K562 (cell line): Measurements from ENCODE around the gene ACTL6A.

Experiments
- CREB1 ChIP-seq, 2 experiments: sonication (generic) in 1 of 2; formaldehyde crosslinking in 1 of 2; IDR thresholded peaks; 2 replicates each; pipeline versions ENCODE4 v1.6.1 to v1.8.0; 2012 to 2022; ENCODE audit warnings: inconsistent platforms in 1 of 2, mild to moderate bottlenecking in 1 of 2, missing genetic modification reagents in 1 of 2, moderate library complexity in 1 of 2
- EGR1 ChIP-seq: fragments of 450-650 bp; conservative IDR thresholded peaks from 2 replicates; pipeline ENCODE4 v1.6.1; 2017; ENCODE audit warnings: mild to moderate bottlenecking
- ETV1 ChIP-seq: fragments of 450-650 bp; conservative IDR thresholded peaks from 2 replicates; pipeline ENCODE4 v1.6.1; 2016; ENCODE audit warnings: missing genetic modification characterization, control low read depth, low read depth, missing compliant biosample characterization
- HMG20A ChIP-seq: fragments of 450-650 bp; formaldehyde crosslinking; conservative IDR thresholded peaks from 2 replicates; pipeline ENCODE4 v1.4.0; 2020; ENCODE audit warnings: mild to moderate bottlenecking, mixed read lengths
- NFE2 ChIP-seq: IDR thresholded peaks from 2 replicates; pipeline ENCODE4 v1.6.1; 2014; ENCODE audit warnings: antibody characterized with exemption, low read depth
- POLR2A ChIP-seq: fragments of 450-650 bp; conservative IDR thresholded peaks from 2 replicates; pipeline ENCODE4 v1.6.1; 2016
- POLR2AphosphoS5 ChIP-seq: IDR thresholded peaks from 2 replicates; pipeline ENCODE4 v1.6.1; 2011; ENCODE audit warnings: mild to moderate bottlenecking, low read depth, low read length, moderate library complexity; ENCODE audit not compliant: control insufficient read depth, insufficient read depth
- TCF7 ChIP-seq: sonication (generic); IDR thresholded peaks from 2 replicates; pipeline ENCODE4 v1.6.1; 2016; ENCODE audit warnings: antibody characterized with exemption, borderline replicate concordance
- ZNF766 ChIP-seq: fragments of 200-800 bp; sonication (Bioruptor generic); conservative IDR thresholded peaks from 2 replicates; pipeline ENCODE4 v1.6.1; 2016; ENCODE audit warnings: missing genetic modification characterization, missing compliant biosample characterization
- TF ChIP-seq, protein P1 (sequence below): sonication (generic); formaldehyde crosslinking; IDR thresholded peaks from 2 replicates; pipeline ENCODE4 v1.9.0; 2022; ENCODE audit warnings: mild to moderate bottlenecking, missing genetic modification reagents
- TF ChIP-seq, protein P2 (sequence below), 3 experiments: IDR thresholded peaks in 2 of 3; conservative IDR thresholded peaks in 1 of 3; 2 replicates each; pipeline ENCODE4 v1.5.1; 2011 to 2012; ENCODE audit warnings: low read length in 3 of 3, mild to moderate bottlenecking in 3 of 3, control low read depth in 2 of 3, improper control_type of control experiment in 1 of 3, inconsistent platforms in 1 of 3, low read depth in 1 of 3, mixed read lengths in 1 of 3, moderate library complexity in 1 of 3; ENCODE audit not compliant: insufficient read depth in 2 of 3
- TF ChIP-seq, protein P3 (sequence below): sonication (generic); formaldehyde crosslinking; IDR thresholded peaks from 2 replicates; pipeline ENCODE4 v1.9.0; 2022; ENCODE audit warnings: mild to moderate bottlenecking, missing genetic modification reagents

DNA sequence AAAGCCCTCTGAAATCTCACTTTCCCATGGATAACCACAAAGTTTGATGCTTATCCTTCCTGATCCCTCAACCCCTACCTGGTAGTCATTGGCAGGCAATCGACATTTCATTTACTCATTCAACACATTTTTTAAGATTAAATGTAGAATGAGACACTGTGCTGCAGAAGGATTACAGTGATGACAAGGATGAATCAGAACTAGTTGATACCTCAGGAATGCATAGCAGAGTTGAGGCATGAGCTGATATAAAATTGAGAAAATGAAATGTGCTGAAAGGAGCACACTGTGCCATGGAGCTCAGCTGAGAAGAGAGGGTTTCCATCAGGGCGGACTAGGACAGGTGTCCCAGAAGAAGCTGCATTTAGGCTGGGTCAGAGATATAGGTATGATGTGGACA is 48.9 kb upstream of the ACTL6A start:
- TF ChIP-seq, protein P1, sequence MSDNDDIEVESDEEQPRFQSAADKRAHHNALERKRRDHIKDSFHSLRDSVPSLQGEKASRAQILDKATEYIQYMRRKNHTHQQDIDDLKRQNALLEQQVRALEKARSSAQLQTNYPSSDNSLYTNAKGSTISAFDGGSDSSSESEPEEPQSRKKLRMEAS (CRISPR knock-in tag): no peak
- TF ChIP-seq NFE2 (no peak), EGR1 (no peak), TCF7 (no peak), ETV1 (tag) (no peak), ZNF766 (CRISPR knock-in tag) (no peak), HMG20A (CRISPR knock-in tag) (no peak), POLR2A (no peak), CREB1 (IDR thresholded peaks at IDR 0.05) (no peak), CREB1 (CRISPR knock-in tag; IDR thresholded peaks at IDR 0.05) (no peak), POLR2AphosphoS5 (no peak)
- TF ChIP-seq, protein P2, sequence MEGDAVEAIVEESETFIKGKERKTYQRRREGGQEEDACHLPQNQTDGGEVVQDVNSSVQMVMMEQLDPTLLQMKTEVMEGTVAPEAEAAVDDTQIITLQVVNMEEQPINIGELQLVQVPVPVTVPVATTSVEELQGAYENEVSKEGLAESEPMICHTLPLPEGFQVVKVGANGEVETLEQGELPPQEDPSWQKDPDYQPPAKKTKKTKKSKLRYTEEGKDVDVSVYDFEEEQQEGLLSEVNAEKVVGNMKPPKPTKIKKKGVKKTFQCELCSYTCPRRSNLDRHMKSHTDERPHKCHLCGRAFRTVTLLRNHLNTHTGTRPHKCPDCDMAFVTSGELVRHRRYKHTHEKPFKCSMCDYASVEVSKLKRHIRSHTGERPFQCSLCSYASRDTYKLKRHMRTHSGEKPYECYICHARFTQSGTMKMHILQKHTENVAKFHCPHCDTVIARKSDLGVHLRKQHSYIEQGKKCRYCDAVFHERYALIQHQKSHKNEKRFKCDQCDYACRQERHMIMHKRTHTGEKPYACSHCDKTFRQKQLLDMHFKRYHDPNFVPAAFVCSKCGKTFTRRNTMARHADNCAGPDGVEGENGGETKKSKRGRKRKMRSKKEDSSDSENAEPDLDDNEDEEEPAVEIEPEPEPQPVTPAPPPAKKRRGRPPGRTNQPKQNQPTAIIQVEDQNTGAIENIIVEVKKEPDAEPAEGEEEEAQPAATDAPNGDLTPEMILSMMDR (IDR thresholded peaks at IDR 0.05 in 2 of 3, conservative IDR thresholded peaks at IDR 0.05 in 1 of 3; ENCODE audit: insufficient read depth in 2 of 3, low read depth in 1 of 3, low read length in 3 of 3): no peak
- TF ChIP-seq, protein P3, sequence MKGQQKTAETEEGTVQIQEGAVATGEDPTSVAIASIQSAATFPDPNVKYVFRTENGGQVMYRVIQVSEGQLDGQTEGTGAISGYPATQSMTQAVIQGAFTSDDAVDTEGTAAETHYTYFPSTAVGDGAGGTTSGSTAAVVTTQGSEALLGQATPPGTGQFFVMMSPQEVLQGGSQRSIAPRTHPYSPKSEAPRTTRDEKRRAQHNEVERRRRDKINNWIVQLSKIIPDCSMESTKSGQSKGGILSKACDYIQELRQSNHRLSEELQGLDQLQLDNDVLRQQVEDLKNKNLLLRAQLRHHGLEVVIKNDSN: no peak
